Skeletal muscle cell (primary cell): ENCODE results near the gene ESF1.
"Not testable (repeated sequence)": the region's sequence is repeated elsewhere in the genome, so short reads cannot be mapped to it uniquely, and the experiment has no call there.

ENCODE experiments used
- DNase-seq: peaks from one replicate; pipeline ENCODE4 v3.0.0-alpha.2; 2010; ENCODE audit warnings: low read depth
- H3K4me3 ChIP-seq: 2 replicates; pipeline ENCODE4 v1.5.1; 2011; ENCODE audit warnings: low read depth, mild to moderate bottlenecking, control low read depth, low read length, moderate library complexity

ESF1 gene

GRCh38 chr20:13753436-13754036 is 31.2 kb downstream of the ESF1 start:
- DNase-seq: no peak
- no peak overlapping the region for H3K4me3 ChIP-seq

- DNase-seq: no peak
- H3K4me3 ChIP-seq: no peak overlapping the region
Measured at GRCh38 chr20:13749811-13750210, 34.9 kb downstream of the ESF1 start.

GRCh38 chr20:13745784-13746183 is 38.9 kb downstream of the ESF1 start:
- no peak overlapping the region for H3K4me3 ChIP-seq
- no peak for DNase-seq

GRCh38 chr20:13744352-13744751 is 40.4 kb downstream of the ESF1 start:
- H3K4me3 ChIP-seq: no peak overlapping the region
- no peak for DNase-seq

- DNase-seq: no peak
- H3K4me3 ChIP-seq: no peak overlapping the region
Measured at GRCh38 chr20:13741879-13742278, 42.8 kb downstream of the ESF1 start.

- no peak for DNase-seq
- H3K4me3 ChIP-seq: no peak overlapping the region
Measured at GRCh38 chr20:13739731-13740649, 44.7 kb downstream of the ESF1 start.

- not testable (repeated sequence) for DNase-seq, H3K4me3 ChIP-seq
Measured at GRCh38 chr20:13738187-13738586, 46.5 kb downstream of the ESF1 start.

GRCh38 chr20:13736436-13737191 is 48.1 kb downstream of the ESF1 start:
- peak; percentile 59 for DNase-seq
- H3K4me3 ChIP-seq: no peak overlapping the region

GRCh38 chr20:13735826-13736225 is 48.9 kb downstream of the ESF1 start:
- no peak overlapping the region for H3K4me3 ChIP-seq
- no peak for DNase-seq

- no peak overlapping the region for H3K4me3 ChIP-seq
- DNase-seq: peak; percentile 11
Measured at GRCh38 chr20:13723011-13723410, 61.7 kb downstream of the ESF1 start.

- H3K4me3 ChIP-seq: no peak overlapping the region
- no peak for DNase-seq
Measured at GRCh38 chr20:13718171-13718570, 66.5 kb downstream of the ESF1 start.

- H3K4me3 ChIP-seq: no peak overlapping the region
- DNase-seq: no peak
Measured at GRCh38 chr20:13717631-13718044, 67.1 kb downstream of the ESF1 start.

GRCh38 chr20:13715171-13715570 is 69.5 kb downstream of the ESF1 start:
- no peak overlapping the region for H3K4me3 ChIP-seq
- DNase-seq: no peak

- no peak overlapping the region for H3K4me3 ChIP-seq
- no peak for DNase-seq
Measured at GRCh38 chr20:13708234-13708633, 76.5 kb downstream of the ESF1 start.

- no peak for DNase-seq
- no peak overlapping the region for H3K4me3 ChIP-seq
Measured at GRCh38 chr20:13703265-13703664, 81.5 kb downstream of the ESF1 start.

GRCh38 chr20:13701486-13701885 is 83.2 kb downstream of the ESF1 start:
- H3K4me3 ChIP-seq: no peak overlapping the region
- no peak for DNase-seq

- no peak overlapping the region for H3K4me3 ChIP-seq
- DNase-seq: no peak
Measured at GRCh38 chr20:13700761-13701160, 84.0 kb downstream of the ESF1 start.

- DNase-seq: no peak
- H3K4me3 ChIP-seq: no peak overlapping the region
Measured at GRCh38 chr20:13694420-13695150, 90.1 kb downstream of the ESF1 start.
